ENCODE measurements around the gene PTPRD. TPM values are rescaled to one million over a fixed set of nuclear protein-coding genes. Genes with fewer than 3 reads are reported as not detected.

PTPRD gene
- total RNA-seq, 4 donors from 2014 or later: 19.6 to 78.9 (median 45.6) TPM

- no peak for DNase-seq
- Histone ChIP-seq H3K27me3 (no peaks in the 10 kb centered on the region), H3K36me3 (no peaks in the 10 kb centered on the region), H3K4me1 (no peaks in the 10 kb centered on the region), H3K4me3 (replicated peaks in 1 of 3) (no peak overlapping the region), H3K27ac (no peak overlapping the region), H3K9me3 (no peaks in the 10 kb centered on the region)
- 95 to 98% methylated on average over 3 of the region's 3 CpGs for WGBS, 2 donors
- intact Hi-C loops (cut with DNase I): no loop called here
- no peak for TF ChIP-seq POLR2A (IDR thresholded peaks at IDR 0.05)
- no peak for TF ChIP-seq CTCF (IDR thresholded peaks at IDR 0.05)
These were observed 1200.6 kb downstream of the PTPRD start for GRCh38 chr9:9412241-9412640.

- TF ChIP-seq CTCF (IDR thresholded peaks at IDR 0.05): no peak
- no peak for TF ChIP-seq POLR2A (IDR thresholded peaks at IDR 0.05)
- Histone ChIP-seq H3K27ac (no peak overlapping the region), H3K27me3 (no peaks in the 10 kb centered on the region), H3K4me3 (replicated peaks in 1 of 3) (no peak overlapping the region), H3K9me3 (no peaks in the 10 kb centered on the region), H3K4me1 (no peaks in the 10 kb centered on the region), H3K36me3 (no peaks in the 10 kb centered on the region)
- intact Hi-C loops (cut with DNase I): no loop called here
- 76 to 82% methylated on average over 4 of the region's 4 CpGs for WGBS, 2 donors
- no peak for DNase-seq
These were observed 1202.1 kb downstream of the PTPRD start for GRCh38 chr9:9410736-9411135.

- DNase-seq: no peak
- no peaks in the 10 kb centered on the region for H3K9me3 ChIP-seq
- TF ChIP-seq CTCF (IDR thresholded peaks at IDR 0.05): no peak
- TF ChIP-seq POLR2A (IDR thresholded peaks at IDR 0.05): no peak
- no peak overlapping the region for H3K27ac ChIP-seq
- H3K4me3 ChIP-seq (replicated peaks in 1 of 3): no peak overlapping the region
- intact Hi-C loops (cut with DNase I): no loop called here
- WGBS, 2 donors: 81 to 85% methylated on average over 2 of the region's 2 CpGs
- no peaks in the 10 kb centered on the region for H3K4me1 ChIP-seq
- H3K36me3 ChIP-seq: no peaks in the 10 kb centered on the region
- H3K27me3 ChIP-seq: no peaks in the 10 kb centered on the region
These were observed 1212.8 kb downstream of the PTPRD start for GRCh38 chr9:9399982-9400381.

GRCh38 chr9:9396518-9396917 lies 1216.3 kb downstream of the PTPRD start:
- H3K4me3 ChIP-seq (replicated peaks in 1 of 3): no peak overlapping the region
- intact Hi-C loops (cut with DNase I): no loop called here
- no peak for DNase-seq
- no peak overlapping the region for H3K27ac ChIP-seq
- TF ChIP-seq POLR2A (IDR thresholded peaks at IDR 0.05) (no peak), CTCF (IDR thresholded peaks at IDR 0.05) (no peak)
- WGBS, 2 donors: 92 to 95% methylated on average over 2 of the region's 2 CpGs
- no peaks in the 10 kb centered on the region for H3K9me3 ChIP-seq
- H3K36me3 ChIP-seq: no peaks in the 10 kb centered on the region
- H3K4me1 ChIP-seq: no peaks in the 10 kb centered on the region
- no peaks in the 10 kb centered on the region for H3K27me3 ChIP-seq

GRCh38 chr9:9395539-9395938 lies 1217.3 kb downstream of the PTPRD start:
- WGBS, 2 donors: 66 to 71% methylated on average over 5 of the region's 5 CpGs
- no peak overlapping the region for H3K27ac ChIP-seq
- TF ChIP-seq POLR2A (IDR thresholded peaks at IDR 0.05): no peak
- no peak for TF ChIP-seq CTCF (IDR thresholded peaks at IDR 0.05)
- no peak for DNase-seq
- H3K27me3 ChIP-seq: no peaks in the 10 kb centered on the region
- no peaks in the 10 kb centered on the region for H3K36me3 ChIP-seq
- no peaks in the 10 kb centered on the region for H3K9me3 ChIP-seq
- H3K4me3 ChIP-seq (replicated peaks in 1 of 3): no peak overlapping the region
- no peaks in the 10 kb centered on the region for H3K4me1 ChIP-seq
- intact Hi-C loops (cut with DNase I): no loop called here

Data from thyroid gland (tissue), 4 donors.